ENCODE results near the gene UBALD1. TPM values are rescaled to one million over a fixed set of nuclear protein-coding genes. Genes with fewer than 3 reads are reported as not detected.

Gene UBALD1
- total RNA-seq, 1 donor from 2014 or later: 24.7 TPM

GRCh38 chr16:4633910-4634635 lies 19.4 kb upstream of the UBALD1 start:
- DNase-seq: no peak
- Histone ChIP-seq H3K27me3 (ENCODE audit: low read depth) (no peaks in the 10 kb centered on the region), H3K4me3 (no peak overlapping the region), H3K9me3 (replicated peaks) (peaks cover 14% of the 10 kb centered on the region), H3K36me3 (peaks cover 8% of the 10 kb centered on the region), H3K4me1 (peaks cover 3% of the 10 kb centered on the region), H3K27ac (replicated peaks) (no peak overlapping the region)
- TF ChIP-seq CTCF (IDR thresholded peaks at IDR 0.05; ENCODE audit: borderline replicate concordance): no peak
- intact Hi-C loops (cut with micrococcal nuclease): no loop called here

- Histone ChIP-seq H3K36me3 (peaks cover 8% of the 10 kb centered on the region), H3K4me1 (peaks cover 14% of the 10 kb centered on the region), H3K27me3 (ENCODE audit: low read depth) (no peaks in the 10 kb centered on the region), H3K4me3 (no peak overlapping the region), H3K27ac (replicated peaks) (no peak overlapping the region), H3K9me3 (replicated peaks) (peaks cover 14% of the 10 kb centered on the region)
- no peak for TF ChIP-seq CTCF (IDR thresholded peaks at IDR 0.05; ENCODE audit: borderline replicate concordance)
- intact Hi-C loops (cut with micrococcal nuclease): no loop called here
- DNase-seq: no peak
Measured at GRCh38 chr16:4631444-4631843, 16.8 kb upstream of the UBALD1 start.

- Histone ChIP-seq H3K27me3 (ENCODE audit: low read depth) (no peaks in the 10 kb centered on the region), H3K4me3 (no peak overlapping the region), H3K4me1 (peaks cover 37% of the 10 kb centered on the region), H3K9me3 (replicated peaks) (peaks cover 14% of the 10 kb centered on the region), H3K36me3 (no peaks in the 10 kb centered on the region), H3K27ac (replicated peaks) (no peak overlapping the region)
- TF ChIP-seq CTCF (IDR thresholded peaks at IDR 0.05; ENCODE audit: borderline replicate concordance): no peak
- intact Hi-C loops (cut with micrococcal nuclease): no loop called here
- no peak for DNase-seq
Measured at GRCh38 chr16:4628283-4628682, 13.6 kb upstream of the UBALD1 start.

- intact Hi-C loops (cut with micrococcal nuclease): no loop called here
- Histone ChIP-seq H3K36me3 (no peaks in the 10 kb centered on the region), H3K9me3 (replicated peaks) (peaks cover 6% of the 10 kb centered on the region), H3K4me3 (peak overlapping the region; percentile 100), H3K27ac (replicated peaks) (peak overlapping the region; percentile 95), H3K4me1 (peaks cover 37% of the 10 kb centered on the region), H3K27me3 (ENCODE audit: low read depth) (no peaks in the 10 kb centered on the region)
- TF ChIP-seq CTCF (IDR thresholded peaks at IDR 0.05; ENCODE audit: borderline replicate concordance): no peak
- no peak for DNase-seq
Measured at GRCh38 chr16:4626396-4626795, 11.7 kb upstream of the UBALD1 start.

- intact Hi-C loops (cut with micrococcal nuclease): no loop called here
- TF ChIP-seq CTCF (IDR thresholded peaks at IDR 0.05; ENCODE audit: borderline replicate concordance): no peak
- H3K9me3 ChIP-seq (replicated peaks): no peaks in the 10 kb centered on the region
Measured at GRCh38 chr16:4625560-4626159, 11.0 kb upstream of the UBALD1 start.

More at GRCh38 chr16:4625560-4626159, 11.0 kb upstream of the UBALD1 start:
- Histone ChIP-seq H3K27me3 (ENCODE audit: low read depth) (no peaks in the 10 kb centered on the region), H3K4me3 (peak overlapping the region; percentile 100), H3K36me3 (no peaks in the 10 kb centered on the region), H3K4me1 (peaks cover 37% of the 10 kb centered on the region), H3K27ac (replicated peaks) (peak overlapping the region; percentile 95)
- no peak for DNase-seq

All from left ventricle myocardium inferior (tissue), 1 donor.